PFSK-1 (cell line): ENCODE data around the gene MOGAT3.

ENCODE experiments used
- FOXP2 ChIP-seq: optimal IDR thresholded peaks from 2 replicates; pipeline ENCODE3; 2011; ENCODE audit warnings: borderline replicate concordance, control low read depth, inconsistent platforms; ENCODE audit not compliant: insufficient read depth; ENCODE audit errors: extremely low read length, extremely low read depth
- POLR2AphosphoS5 ChIP-seq: IDR thresholded peaks from 2 replicates; pipeline ENCODE4 v1.6.1; 2012; ENCODE audit warnings: low read depth, mild to moderate bottlenecking, control low read depth, low read length, moderate library complexity
- REST ChIP-seq, 2 experiments: IDR thresholded peaks; 2 replicates each; pipeline versions ENCODE4 v1.6.1 to v1.8.0; 2011 to 2012; ENCODE audit warnings: low read depth in 2 of 2, low read length in 2 of 2, control low read depth in 1 of 2, inconsistent platforms in 1 of 2, mild to moderate bottlenecking in 1 of 2, moderate library complexity in 1 of 2; ENCODE audit not compliant: insufficient read depth in 1 of 2
- SIN3A ChIP-seq: IDR thresholded peaks from 2 replicates; pipeline ENCODE4 v1.6.1; 2012; ENCODE audit warnings: mild to moderate bottlenecking, low read length, moderate library complexity, borderline replicate concordance; ENCODE audit not compliant: insufficient read depth
- TAF1 ChIP-seq: IDR thresholded peaks from 2 replicates; pipeline ENCODE4 v1.6.1; 2012; ENCODE audit warnings: low read length, control low read depth, borderline replicate concordance; ENCODE audit not compliant: insufficient read depth

MOGAT3 gene

GRCh38 chr7:101167645-101168411 is 33.0 kb downstream of the MOGAT3 start:
- TF ChIP-seq SIN3A (0 out of 2 replicates have a peak, but pooled peaks have one; percentile 4), TAF1 (no peak; the same call in 1 of the 2 replicates)

GRCh38 chr7:101166909-101167644 is 33.8 kb downstream of the MOGAT3 start:
- no peak for TF ChIP-seq TAF1
- peak; percentile 51 for TF ChIP-seq POLR2AphosphoS5
- TF ChIP-seq REST (IDR thresholded peaks at IDR 0.05; ENCODE audit: insufficient read depth in 1 of 2, low read depth in 2 of 2, low read length in 2 of 2): no peak
- peak; percentile 77; the same call in 1 of the 2 replicates for TF ChIP-seq SIN3A
- TF ChIP-seq FOXP2: no peak

- TF ChIP-seq FOXP2: no peak
- no peak for TF ChIP-seq TAF1
- no peak for TF ChIP-seq POLR2AphosphoS5
- TF ChIP-seq SIN3A: no peak
- no peak for TF ChIP-seq REST (IDR thresholded peaks at IDR 0.05; ENCODE audit: insufficient read depth in 1 of 2, low read depth in 2 of 2, low read length in 2 of 2)
These were observed 34.3 kb downstream of the MOGAT3 start for GRCh38 chr7:101166648-101166908.

- TF ChIP-seq TAF1 (0 out of 2 replicates have a peak, but pooled peaks have one; percentile 30), POLR2AphosphoS5 (peak; percentile 64; the same call in 1 of the 2 replicates), SIN3A (peak; percentile 26; the same call in 1 of the 2 replicates), REST (IDR thresholded peaks at IDR 0.05; ENCODE audit: insufficient read depth in 1 of 2, low read depth in 2 of 2, low read length in 2 of 2) (peak in 1 of 2 experiments; percentile 73; a peak in 1 of 4 replicates), FOXP2 (no peak)
These were observed 34.7 kb downstream of the MOGAT3 start for GRCh38 chr7:101165958-101166647.

GRCh38 chr7:101165075-101165957 is 35.5 kb downstream of the MOGAT3 start, which contains the start of gene VGF:
Gene VGF (minus strand): TSS chr7:101165569. CDS start chr7:101164843, 726 bp downstream.
- TF ChIP-seq SIN3A: peak; percentile 95; the same call in 1 of the 2 replicates
- TF ChIP-seq POLR2AphosphoS5: peak; percentile 86
- no peak for TF ChIP-seq FOXP2
- TF ChIP-seq TAF1: peak; percentile 89
- peak in 1 of 2 experiments; percentile 99; a peak in 2 of 4 replicates for TF ChIP-seq REST (IDR thresholded peaks at IDR 0.05; ENCODE audit: insufficient read depth in 1 of 2, low read depth in 2 of 2, low read length in 2 of 2)
